Ramos (cell line): ENCODE data around the gene SH2D6.

ENCODE experiments used
- in situ Hi-C: fragments of 300-500 bp; cut with MboI; formaldehyde crosslinking; loops from one replicate; pipeline ENCODE4 v1.14.3; 2022; ENCODE audit warnings: low sequenced_read_pairs; ENCODE audit not compliant: unreplicated experiment

The SH2D6 gene

DNA sequence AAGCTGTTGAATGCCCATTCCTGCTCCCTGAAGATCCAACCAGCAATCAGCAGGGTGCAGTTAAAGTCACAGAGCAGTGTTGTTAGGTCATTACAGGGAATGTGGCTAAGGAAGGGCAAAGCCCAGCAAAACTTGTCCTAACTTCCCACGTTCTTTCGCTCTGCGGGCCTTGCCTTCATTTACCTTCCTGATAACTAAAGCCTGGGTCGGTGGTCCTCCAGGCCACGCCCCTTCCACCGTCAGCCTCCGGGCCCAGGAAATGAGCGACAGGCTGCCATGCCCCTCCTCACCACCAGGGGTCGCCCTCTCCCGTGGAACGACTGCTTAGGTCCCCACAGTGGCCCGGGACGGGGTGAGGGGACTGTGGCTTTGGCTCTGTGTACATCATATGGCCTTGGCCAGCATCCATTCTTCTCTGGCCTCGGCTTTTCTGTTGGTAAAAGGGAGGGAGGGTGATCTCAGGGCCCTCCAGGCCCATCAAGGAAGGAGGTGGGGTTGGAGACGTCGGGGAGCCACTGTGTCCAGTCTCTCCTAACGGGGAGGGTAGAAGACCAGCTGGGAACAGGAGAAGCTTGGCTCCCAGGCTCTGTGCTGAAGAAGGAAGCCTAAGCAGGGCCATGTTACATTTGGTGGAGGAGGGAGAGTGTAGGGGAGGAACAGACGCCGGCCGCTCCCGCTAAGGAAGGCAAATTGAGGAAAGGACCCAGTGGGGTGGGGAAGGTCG is 2.2 kb downstream of the SH2D6 start:
- in situ Hi-C loops, result loop anchor here (5.0 kb wide), 1 partner anchor 132 kb away; no protein-coding TSS in a partner anchor

DNA sequence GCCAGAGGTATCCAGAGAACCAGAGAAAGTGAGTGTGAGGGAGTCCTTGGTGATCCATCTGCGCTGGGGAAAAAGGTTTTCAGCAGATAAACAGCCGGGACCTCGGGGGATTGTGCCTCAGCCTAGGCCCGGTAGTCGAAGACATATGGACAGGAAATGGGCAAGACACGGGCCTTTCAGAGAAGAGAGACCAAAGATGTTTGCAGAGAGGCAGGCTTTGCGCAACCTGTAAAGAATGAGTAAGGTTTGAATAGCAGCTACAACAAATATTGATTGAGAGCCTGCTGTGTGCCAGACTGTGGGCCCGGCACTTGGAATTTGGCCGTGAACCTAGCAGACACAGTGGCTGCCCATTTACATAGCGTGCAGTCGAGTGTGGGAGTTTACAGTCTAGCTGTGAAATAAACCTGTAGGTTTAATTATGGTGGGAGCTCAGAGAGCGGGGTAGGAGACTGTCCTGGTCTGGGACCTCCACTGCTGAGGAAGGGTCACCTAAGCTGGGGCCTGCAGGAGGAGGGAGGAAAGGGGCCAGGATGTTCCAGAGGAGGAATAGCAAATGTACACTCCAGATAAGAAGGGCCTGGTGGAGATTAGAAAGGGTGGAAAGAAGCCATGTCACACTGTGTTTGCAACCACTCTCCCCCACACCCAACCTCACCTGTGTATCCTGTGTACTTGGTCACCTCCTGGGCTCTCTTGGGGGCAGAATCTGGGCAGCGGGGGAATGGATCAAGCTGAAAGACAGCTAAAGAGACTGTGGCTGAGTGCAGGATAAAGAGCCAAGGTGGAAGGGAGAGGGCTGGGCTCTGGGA is 3.0 kb downstream of the SH2D6 start:
- in situ Hi-C loops, result loop anchor here (5.0 kb wide), 1 partner anchor 131 kb away; no protein-coding TSS in a partner anchor

DNA sequence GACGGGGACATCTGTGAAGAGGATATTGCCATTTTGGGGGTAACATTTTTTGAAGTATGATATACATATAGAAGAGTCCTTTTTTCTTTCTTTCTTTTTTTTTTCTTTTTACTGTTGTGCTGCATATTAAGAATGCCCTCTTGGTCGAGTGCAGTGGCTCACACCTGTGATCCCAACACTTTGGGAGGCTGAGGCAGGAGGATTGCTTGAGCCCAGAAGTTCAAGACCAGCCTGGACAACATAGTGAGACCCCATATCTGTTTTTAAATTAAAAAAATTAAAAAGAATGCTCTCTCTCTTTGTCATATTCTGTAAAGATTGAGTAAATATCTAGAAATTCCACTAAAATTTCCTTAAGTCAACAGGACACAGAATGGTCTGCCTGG is 3.6 kb downstream of the SH2D6 start:
- in situ Hi-C loops, result loop anchor here (5.0 kb wide), 1 partner anchor 130 kb away; no protein-coding TSS in a partner anchor

GRCh38 chr2:85423525-85423924 is 5.0 kb downstream of the SH2D6 start:
- in situ Hi-C loops, result loop anchor here (5.0 kb wide), 1 partner anchor 129 kb away; no protein-coding TSS in a partner anchor

GRCh38 chr2:85425588-85425987 is 7.1 kb downstream of the SH2D6 start:
- in situ Hi-C loops, result no loop called here

DNA sequence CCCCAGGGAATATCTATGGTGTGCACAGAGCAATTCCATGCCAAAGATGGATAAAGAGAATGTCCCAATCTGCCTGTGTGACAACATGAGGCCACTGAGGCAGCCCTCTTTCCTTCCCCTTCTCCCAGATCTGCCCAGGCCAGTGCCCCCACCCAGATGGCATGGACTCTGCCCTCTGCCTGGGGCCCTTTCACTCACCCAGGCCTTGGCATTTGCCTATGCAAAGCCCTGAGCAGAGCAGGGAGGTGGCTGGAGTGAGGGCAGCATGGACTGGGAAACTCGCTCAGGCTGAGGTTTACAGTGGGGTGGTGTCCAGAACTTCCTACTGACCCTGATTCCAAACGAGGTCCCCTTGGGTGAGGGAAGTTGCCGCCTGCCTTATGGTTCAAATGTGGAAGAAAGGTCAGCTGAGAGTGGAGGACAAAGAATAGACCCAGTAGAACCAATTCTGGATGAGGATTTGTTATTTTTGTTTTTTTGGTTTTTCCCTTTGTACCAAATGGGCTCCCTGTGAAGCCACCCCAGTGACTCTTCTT is 8.9 kb downstream of the SH2D6 start:
- in situ Hi-C loops, result no loop called here

- in situ Hi-C loops, result no loop called here
Measured at GRCh38 chr2:85428343-85428881, 9.9 kb downstream of the SH2D6 start.

GRCh38 chr2:85429213-85429923 is 10.9 kb downstream of the SH2D6 start:
- in situ Hi-C loops, result no loop called here

DNA sequence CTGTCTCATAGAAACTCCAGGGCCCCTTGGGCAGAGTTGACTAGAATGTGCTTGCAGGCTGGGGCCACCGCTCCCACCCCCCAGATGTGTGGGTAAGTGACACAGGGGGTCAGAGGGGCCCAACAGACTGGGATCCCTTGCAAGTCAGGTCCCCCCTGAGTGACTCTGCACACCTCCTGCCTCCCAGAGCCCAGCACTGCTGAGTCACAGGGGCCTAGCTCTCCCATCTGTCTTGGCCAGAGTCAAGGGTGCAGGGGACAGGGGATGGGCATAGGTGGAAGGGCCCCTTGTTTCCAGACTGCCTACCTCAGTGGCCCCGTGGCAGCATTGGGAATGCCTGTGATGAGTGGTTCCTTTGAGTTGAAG is 11.4 kb downstream of the SH2D6 start:
- in situ Hi-C loops, result no loop called here

GRCh38 chr2:85430752-85431569 is 12.4 kb downstream of the SH2D6 start:
- in situ Hi-C loops, result no loop called here

- in situ Hi-C loops, result no loop called here
Measured at GRCh38 chr2:85431570-85432205, 13.2 kb downstream of the SH2D6 start.

DNA sequence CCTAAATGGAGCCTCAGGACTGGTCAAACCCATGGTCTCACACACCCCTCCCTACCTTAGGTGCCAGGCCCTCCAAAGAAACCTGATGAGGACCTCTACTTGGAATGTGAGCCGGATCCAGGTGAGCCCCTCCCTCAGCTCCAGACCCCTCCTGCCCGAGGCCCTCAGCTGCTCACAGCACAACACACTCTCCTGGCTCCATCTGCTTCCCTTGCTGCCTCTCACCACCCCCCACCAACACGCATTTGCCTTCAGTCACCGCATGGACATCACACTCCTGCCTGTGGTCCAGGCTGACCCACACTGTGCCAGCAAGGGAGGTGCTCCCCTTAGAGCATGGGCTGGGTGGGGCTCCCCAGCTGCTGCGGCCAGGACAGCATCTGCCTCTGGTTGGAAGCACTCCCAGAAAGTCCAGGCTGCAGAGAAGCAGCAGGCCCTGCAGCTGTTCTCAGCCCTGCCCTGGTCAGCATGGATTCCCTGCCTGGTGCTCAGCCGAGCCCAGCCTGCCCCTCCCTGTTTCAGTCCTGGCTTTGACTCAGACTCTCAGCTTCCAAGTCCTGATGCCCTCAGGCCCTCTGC is 15.1 kb downstream of the SH2D6 start:
- in situ Hi-C loops, result no loop called here

DNA sequence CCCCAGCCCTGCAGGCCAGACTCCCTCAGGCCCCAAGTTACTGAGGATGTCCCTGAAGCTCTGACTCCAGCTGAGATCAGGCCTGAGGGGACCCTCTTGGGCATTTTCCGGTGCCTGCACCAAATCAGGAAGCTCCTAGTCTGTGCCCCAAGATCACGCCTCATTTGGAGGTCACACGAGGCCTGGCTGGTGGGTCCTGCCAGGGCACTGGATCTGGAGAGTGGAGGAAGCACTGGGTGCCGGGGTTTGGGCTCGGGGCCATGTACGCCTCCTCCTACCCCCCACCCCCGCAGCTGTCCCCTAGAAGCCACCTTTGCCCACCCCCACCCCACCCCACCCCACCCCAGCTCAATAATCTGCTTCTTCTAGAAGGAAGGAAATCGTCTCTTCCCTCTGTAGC is 16.2 kb downstream of the SH2D6 start:
- in situ Hi-C loops, result no loop called here

DNA sequence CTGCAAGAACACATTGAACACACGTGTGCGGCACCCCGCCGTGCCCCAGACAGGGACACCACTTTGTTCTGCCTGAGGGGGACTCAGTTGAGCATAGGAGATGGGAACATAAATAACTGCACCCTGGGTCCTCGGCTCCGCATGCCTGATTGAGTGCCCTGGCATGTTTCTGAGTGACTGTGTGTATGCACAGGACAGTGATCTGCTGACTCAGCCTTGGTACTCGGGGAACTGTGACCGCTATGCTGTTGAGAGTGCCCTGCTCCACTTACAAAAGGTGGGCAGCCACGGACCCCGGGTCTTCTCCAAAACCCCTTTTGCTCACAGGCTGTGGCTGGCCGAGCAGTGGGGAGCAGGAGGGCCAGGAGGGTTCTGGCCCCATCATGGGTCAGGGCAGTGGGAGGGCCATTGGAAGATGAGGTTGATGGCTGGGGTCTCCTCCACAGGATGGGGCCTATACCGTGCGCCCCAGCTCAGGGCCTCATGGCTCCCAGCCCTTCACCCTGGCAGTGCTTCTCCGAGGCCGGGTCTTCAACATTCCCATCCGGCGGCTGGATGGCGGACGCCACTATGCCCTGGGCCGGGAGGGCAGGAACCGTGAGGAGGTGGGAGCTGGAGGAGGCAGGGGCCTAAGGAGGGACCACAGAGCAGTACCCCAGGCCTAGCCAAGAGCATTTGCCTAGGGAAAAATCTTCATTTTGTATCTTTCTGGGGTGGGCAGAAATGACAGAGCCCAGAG is 16.9 kb downstream of the SH2D6 start:
- in situ Hi-C loops, result no loop called here

GRCh38 chr2:85435981-85436835 is 17.7 kb downstream of the SH2D6 start:
- in situ Hi-C loops, result no loop called here

DNA sequence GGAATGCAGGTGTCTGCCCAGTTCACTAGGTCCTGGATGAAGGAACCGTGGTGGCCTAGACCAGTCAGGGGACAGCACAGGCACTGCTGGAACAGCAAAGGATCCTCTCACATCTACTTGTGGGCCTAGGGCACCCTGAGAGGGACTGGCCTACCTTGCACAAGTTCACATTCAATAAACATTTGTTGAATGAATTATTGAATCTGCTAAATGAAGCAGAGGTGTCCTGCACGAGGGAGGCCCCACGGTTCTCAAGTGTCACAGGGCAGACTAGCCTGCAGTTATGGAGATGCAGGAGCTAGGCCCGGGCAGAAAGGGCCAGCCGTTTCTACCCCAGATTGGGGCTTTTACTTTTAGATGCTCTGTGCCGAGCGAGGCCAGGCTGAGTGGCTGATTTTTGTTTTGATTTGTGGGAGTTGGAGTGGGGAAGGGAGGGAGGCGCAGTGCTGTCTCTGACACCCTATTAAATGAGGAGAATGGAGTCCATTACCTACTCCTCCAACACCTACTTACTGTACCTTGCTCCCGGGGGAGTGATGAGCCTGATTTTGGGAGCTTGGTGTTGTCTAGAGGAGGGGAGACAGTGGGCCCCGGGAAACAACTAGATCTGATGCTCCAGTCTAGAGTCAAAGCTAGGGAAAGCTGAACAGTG is 18.4 kb downstream of the SH2D6 start:
- in situ Hi-C loops, result no loop called here
